CD4-positive, alpha-beta T cell treated with Interleukin-21 for 1 hour (primary cell): ENCODE results near the gene ZNF438.

ENCODE experiments used
- DNase-seq: peaks from one replicate; pipeline ENCODE4 v3.0.0-alpha.2; 2020

ZNF438 gene

DNA sequence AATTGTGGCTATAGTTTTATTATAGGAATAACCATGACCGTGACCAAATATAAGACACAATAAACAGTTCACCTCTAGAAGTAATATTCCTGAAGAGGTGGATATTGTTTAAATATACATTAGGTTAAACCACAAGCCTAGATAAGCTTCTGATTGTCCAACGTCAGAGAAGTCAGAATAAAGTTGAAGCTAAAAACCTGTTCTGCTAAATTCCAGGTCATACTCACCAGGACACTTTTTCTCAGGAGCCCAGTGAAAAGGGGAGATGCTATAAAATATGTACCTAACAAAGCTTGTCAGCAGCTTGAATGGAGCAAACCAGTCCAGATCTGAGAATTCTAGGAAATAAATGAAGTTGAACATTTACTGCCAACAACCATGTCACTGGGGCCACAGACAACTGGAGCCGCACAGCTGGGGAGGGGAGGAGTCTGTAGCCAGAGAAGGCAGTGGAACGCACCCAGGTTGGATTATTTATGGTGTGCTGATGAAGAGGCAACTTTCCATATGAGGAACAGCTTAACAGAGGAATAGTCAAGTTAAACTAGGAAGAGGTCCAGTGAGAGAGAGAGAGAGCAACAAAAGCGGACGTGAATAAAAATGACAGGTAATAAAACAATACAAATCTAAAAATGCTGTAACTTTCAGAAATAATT is 191.1 kb downstream of the ZNF438 start:
- DNase-seq: no peak

DNA sequence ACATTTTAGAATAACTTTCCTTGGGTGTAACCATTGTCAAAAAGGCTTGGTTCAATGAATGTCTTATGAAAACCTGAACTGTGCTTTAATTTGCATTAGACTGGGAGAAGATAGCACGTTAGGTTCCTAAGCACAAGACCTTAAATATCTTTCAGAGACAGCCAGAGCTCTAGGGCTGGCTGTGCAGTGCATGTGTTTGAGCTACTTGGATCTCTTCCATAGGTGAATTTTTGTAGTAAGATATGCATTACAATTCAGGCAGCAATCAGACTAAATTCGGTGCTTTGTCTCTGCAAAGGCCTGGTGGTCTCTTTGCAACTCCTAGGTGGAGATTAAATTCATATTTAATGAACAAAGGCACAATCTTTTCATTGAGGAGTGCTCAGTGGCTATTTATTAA is 192.0 kb downstream of the ZNF438 start:
- DNase-seq: no peak

DNA sequence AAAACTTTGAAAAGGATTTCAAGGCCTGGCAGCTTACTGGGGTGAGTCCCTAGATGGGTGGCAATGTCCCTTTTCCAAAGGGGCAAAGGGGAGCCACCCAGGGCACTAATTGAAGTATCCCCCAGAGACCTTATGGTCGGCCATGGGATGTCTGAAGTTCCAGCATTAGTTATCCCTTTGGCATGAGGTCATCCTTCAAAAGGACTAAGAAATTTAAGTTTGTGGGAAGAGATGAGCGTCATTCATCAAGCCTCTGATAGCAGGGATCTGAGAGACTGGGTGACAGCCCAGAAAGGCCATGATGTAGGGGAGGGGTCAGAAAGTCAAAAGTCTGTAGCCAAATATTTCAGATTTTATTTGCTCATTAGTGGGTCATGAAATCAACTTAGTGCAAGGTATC is 195.3 kb downstream of the ZNF438 start:
- no peak for DNase-seq

GRCh38 chr10:30835146-30835545 is 196.5 kb downstream of the ZNF438 start:
- DNase-seq: no peak

DNA sequence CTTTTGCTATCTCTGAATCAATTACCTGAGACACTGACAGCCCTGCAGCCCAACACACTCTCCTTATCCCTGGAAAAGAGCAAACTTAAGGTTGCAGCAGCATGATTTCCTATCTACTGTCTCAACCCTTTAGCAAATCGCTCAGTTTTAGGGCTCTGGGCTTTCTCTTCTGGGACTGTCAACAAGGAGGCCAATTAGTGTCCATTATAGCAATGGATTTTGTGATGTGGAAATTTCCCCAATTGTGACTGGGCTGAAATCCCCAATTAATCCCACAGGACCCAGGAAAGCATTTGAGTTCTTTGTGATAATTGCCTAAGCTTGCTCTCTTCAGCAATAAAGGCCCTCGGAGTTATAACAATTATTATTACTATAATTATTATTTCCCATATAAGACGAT is 197.0 kb downstream of the ZNF438 start:
- no peak for DNase-seq

DNA sequence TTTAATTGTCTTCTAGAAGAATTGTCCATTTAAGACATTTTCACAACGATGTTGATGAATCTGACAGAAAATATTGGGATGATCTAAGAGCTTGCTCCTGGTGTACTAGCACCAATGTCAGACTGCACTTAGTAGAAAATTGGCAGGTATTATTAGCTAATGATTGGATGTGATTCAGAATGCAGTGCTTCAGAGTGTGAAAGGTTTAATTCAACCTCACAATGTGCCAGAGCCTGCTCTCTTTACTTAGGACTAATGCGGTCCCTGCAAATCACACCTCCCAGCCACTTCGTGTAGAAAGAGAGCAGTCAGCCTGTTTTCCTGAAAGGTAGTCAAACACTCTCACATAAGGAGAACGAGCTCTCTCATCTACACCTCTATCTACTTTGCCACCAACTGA is 197.5 kb downstream of the ZNF438 start:
- no peak for DNase-seq

DNA sequence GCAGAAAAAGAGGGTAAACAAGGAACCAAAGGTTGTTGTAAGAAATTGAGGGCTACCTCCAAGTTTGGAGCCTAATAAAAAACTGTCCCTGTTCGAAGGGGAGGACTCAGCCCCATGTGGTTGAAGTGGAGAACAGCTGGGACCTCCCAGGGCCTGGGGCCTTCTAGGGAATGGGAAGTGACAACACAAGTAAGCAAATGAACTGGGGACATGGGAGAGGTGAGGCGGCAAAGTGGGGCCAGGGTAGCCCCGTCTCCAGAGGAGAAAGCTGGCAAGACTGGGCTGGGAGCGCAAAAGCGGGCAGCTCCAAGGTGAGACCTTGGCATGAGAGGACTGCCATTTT is 198.1 kb downstream of the ZNF438 start:
- DNase-seq: no peak

GRCh38 chr10:30832749-30833627 is 198.7 kb downstream of the ZNF438 start:
- no peak for DNase-seq

DNA sequence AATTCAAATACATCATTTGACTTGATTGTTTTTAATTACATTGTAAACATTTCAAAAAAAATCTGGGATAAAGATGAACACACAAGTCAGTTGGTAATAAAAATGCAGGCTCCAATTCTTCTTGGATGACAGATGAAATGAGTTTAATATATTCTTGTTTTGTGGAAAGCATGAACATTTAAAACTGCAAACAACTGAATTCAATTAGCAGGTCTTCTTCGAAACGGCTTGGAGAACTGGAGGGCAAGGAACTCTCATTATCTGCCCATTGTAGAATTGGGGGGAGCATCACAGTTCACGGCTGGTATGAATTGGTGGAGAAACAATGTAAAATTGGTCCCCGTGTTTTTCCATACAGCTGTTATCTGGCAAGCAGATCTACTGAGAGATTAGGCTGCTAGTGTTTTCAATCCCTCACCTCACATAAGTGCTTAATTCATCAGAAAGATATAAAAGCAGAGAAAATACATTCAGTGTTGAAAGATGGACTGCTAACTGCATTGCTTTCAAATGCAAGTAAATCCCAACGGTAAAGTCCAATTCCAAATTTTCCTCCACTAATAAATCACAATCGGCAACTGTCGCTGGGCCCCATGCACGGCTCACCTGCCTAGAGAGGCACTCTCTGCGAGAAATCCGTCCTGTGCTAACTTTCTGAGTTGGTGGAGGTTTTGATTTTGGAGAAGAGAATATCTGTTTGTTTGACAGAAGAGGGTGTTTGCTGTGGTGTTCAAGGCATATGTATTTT is 199.5 kb downstream of the ZNF438 start:
- no peak for DNase-seq

GRCh38 chr10:30831426-30831825 is 200.2 kb downstream of the ZNF438 start:
- DNase-seq: no peak

DNA sequence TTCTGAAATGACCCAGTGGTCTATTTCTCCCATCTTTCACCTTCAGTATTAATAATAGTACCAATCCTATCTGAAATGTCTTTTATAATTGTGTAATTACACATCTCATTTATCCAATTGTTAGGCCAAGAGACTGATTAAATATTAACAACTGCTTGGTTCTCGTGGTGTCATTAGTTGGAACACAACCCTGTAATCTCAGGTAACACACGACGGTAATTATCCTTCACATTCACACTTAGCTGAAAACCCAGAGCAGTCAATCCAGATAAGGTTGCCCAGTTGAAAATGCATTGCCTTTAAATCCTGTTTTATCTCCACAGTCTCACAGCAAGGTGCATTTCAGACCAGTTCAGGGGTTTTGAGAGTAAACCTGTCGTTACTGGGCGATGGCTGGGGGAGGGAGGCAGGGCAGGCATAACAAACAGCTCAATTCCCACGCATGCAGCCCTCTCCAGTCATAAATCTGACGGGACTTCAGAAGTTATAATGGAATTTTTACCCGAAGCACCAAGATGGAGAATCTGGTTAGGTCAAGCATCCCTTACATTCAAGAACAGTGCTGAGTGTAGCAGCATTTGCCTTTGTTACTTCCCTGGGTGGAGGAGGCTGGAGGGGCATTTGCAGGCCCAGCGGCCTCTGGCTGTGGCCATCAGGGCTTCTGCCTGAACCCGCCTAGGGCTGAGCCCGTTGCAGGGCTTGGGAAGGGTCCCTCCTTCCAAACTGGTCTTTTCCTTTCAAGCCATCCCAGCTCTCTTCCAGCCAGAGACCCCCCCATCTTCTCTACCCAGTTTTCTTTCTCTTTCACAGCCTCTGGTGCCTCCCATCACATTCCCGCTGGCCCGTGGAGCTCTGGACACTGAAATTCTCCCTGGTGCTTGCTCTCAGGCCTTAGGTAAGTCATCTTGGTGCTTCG is 201.1 kb downstream of the ZNF438 start:
- DNase-seq: no peak

DNA sequence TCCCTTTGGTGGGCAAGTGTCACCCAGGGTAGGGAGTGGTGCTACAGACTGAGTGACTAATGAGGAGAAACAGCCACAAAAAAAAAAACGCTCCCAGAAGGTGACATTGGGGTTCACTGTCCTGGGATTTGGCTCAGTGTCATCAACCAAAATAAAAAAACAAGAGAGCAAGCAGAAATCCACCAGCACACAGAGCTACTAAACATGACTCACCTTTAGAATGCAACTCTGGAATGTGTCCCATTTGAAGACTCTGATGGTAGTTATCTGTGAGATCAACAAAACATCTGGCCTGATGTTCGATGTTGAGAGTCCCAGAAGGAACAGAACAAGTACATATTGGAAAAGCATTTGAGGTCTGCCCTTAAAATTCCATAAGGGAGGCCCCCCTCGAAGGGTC is 201.8 kb downstream of the ZNF438 start:
- DNase-seq: no peak

DNA sequence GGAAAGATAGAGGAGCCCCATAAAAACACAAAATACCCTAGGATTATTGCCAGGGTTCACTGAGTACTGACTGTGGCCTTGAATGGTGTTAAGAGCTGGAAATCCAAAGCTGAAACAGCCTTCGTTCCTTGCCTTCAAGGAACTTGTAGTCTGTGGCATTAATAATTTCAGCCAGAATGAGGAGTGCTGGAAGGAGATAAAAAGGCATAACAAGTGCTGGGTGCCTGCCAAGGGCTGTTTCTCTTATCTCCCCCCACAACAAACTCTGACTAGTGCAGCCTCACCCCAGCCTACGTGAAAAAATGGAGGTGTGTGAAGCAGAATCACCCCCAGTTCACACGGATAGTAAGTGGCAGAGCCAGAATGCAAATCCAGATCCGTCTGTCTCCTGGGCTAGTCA is 203.0 kb downstream of the ZNF438 start:
- DNase-seq: no peak

- DNase-seq: no peak
Observed at GRCh38 chr10:30828164-30828563, 203.5 kb downstream of the ZNF438 start.

DNA sequence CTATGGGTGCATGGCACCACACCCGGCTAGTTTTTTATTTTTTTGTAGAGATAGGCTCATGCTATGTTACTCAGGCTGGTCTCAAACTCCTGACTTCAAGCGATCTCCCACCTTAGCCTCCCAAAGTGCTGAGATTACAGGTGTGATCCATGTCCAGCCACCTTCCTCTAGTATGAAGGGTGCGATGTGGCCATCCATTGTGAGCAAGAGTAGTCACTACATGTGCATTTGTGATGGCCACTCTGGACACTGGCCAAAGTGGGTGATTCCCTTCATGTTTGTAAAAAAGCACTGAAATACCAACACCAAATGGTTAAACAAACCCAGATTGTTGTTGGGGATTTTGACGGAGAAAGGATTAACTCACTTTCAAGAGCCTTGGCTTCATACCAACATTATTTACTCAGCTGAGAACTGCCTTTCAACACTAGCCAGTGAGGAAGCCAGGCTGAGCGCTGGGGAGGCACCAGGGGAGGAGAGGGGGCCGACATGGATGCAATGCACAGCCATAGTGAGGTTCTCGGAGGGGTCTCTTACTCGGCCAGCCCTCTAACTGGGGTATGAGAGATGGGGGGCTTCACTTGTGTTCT is 204.0 kb downstream of the ZNF438 start:
- DNase-seq: no peak

DNA sequence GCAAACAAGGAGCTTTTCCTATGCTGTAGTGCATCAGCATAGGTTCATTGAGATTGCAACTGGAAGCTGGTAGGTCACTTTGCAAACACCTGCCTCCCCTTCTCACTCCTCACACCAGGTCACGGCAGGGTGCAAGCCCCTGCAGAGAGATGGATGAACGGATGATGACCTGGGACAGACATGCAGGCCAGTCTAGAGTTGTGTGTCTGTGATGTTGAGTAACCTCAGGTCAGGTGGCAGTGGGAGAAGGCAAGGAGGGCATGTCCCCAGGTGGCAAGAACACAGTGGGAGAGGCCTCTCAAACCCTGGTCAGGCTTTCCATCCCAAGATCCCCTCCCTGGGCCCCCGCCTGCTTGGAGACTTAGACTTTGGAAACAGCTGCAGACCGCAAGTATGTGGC is 205.0 kb downstream of the ZNF438 start:
- no peak for DNase-seq

- DNase-seq: no peak
Observed at GRCh38 chr10:30825495-30825894, 206.2 kb downstream of the ZNF438 start.

GRCh38 chr10:30825022-30825421 is 206.6 kb downstream of the ZNF438 start:
- no peak for DNase-seq

GRCh38 chr10:30823651-30824050 is 208.0 kb downstream of the ZNF438 start:
- DNase-seq: no peak

- no peak for DNase-seq
Observed at GRCh38 chr10:30822693-30823465, 208.8 kb downstream of the ZNF438 start.

DNA sequence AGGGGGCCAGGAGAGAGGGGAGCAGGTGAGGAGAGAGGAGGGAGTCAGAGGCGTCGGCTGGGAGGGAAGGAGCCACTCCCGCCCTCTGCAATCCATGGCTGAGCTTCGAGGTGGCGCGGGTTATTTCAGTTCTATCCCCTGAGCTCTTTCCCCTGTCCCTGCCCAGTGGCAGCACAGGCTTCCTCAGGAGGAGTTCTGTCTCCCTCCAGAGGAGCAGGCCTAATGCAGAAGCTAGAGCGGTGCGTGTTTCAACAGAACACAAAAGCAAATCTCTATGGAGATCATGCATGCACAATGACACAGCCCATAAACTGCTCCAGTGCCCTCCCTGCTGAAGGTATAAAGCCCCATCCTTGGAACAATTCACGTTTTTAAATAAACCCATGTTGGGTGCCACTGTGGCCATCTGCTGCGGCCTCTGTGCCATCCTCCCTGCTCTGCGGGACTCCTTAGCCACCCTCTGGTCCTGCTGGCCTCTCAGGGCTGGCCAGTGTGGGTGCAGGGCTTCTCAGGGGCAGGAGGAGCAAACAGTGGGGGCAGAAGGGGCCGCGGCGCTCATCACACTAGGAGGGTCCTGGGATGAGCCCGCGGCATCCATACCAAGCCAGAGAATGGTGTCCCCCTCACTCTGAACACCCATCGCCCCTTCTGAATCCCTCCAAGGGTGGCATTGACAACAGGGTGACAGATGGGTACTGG is 209.5 kb downstream of the ZNF438 start:
- DNase-seq: no peak
